IMR-90 (cell line): Measurements from ENCODE around the gene TUBA1A. TPM values are rescaled to one million over a fixed set of nuclear protein-coding genes. Genes with fewer than 3 reads are reported as not detected.
A peak's percentile ranks its signal among the peaks of the same experiment; 100 is the strongest.
"Not testable (repeated sequence)": the region's sequence is repeated elsewhere in the genome, so short reads cannot be mapped to it uniquely, and the experiment has no call there.

Source experiments
- ATAC-seq: fragments of 200-7000 bp; cut with Tn5 transposase; 2 replicates; pipeline ENCODE4 v1.9.1; 2020; ENCODE audit warnings: low read depth, mild to moderate bottlenecking, moderate library complexity
- BruUV-seq: library from RNA; stranded (reverse); fragments of 400-500 nt; replicated peaks from 2 replicates; lab custom pipeline; 2021; lab: Mats Ljungman, UMichigan
- CTCF ChIA-PET: fragments of 300-600 bp; formaldehyde crosslinking; extraction: SDS; loops from one replicate; lab custom pipeline; 2021; ENCODE audit warnings: antibody characterized with exemption; lab: Yijun Ruan, JAX
- POLR2A ChIA-PET: fragments of 300-600 bp; sonication (Branson Sonifier 250); formaldehyde crosslinking; loops from one replicate; lab custom pipeline; 2022; ENCODE audit warnings: antibody characterized with exemption; ENCODE audit not compliant: unreplicated experiment; lab: Charles Lee
- DNase-seq: peaks from one replicate; pipeline ENCODE4 v3.0.0; 2013
- H2AFZ ChIP-seq: replicated peaks from 2 replicates; pipeline ENCODE3; 2013; ENCODE audit warnings: low read length, mild to moderate bottlenecking; ENCODE audit not compliant: poor library complexity
- H2AK5ac ChIP-seq: 2 replicates; pipeline ENCODE4 v1.6.1; 2013; ENCODE audit warnings: low read depth, low read length, inconsistent platforms
- H2AK9ac ChIP-seq: replicated peaks from 2 replicates; pipeline ENCODE3; 2013; ENCODE audit warnings: mild to moderate bottlenecking, low read depth, low read length, moderate library complexity; ENCODE audit not compliant: poor library complexity
- H2BK120ac ChIP-seq: 2 replicates; pipeline ENCODE4 v1.6.1; 2013; ENCODE audit warnings: low read depth, low read length, inconsistent platforms
- H2BK15ac ChIP-seq: 3 replicates; pipeline ENCODE4 v1.6.1; 2013; ENCODE audit warnings: low read depth, low read length, inconsistent platforms
- H2BK20ac ChIP-seq: 2 replicates; pipeline ENCODE4 v1.6.1; 2013; ENCODE audit warnings: low read depth, mild to moderate bottlenecking, inconsistent platforms, low read length, moderate library complexity
- H2BK5ac ChIP-seq: 2 replicates; pipeline ENCODE4 v1.6.1; 2013; ENCODE audit warnings: mild to moderate bottlenecking, low read depth, low read length, inconsistent platforms; ENCODE audit not compliant: poor library complexity, severe bottlenecking
- H3K14ac ChIP-seq: replicated peaks from 2 replicates; pipeline ENCODE4 v1.6.1; 2013; ENCODE audit warnings: low read depth, low read length, inconsistent platforms
- H3K18ac ChIP-seq: 2 replicates; pipeline ENCODE4 v1.6.1; 2013; ENCODE audit warnings: low read depth, low read length, control low read depth
- H3K23ac ChIP-seq: 2 replicates; pipeline ENCODE4 v1.6.1; 2013; ENCODE audit warnings: low read depth, low read length, inconsistent platforms
- H3K27ac ChIP-seq: 2 replicates; pipeline ENCODE4 v1.5.1; 2013; ENCODE audit warnings: mild to moderate bottlenecking, control low read depth, low read length; ENCODE audit not compliant: insufficient read depth
- H3K27me3 ChIP-seq: 2 replicates; pipeline ENCODE4 v1.6.1; 2013; ENCODE audit warnings: low read length; ENCODE audit not compliant: control insufficient read depth, insufficient read depth
- H3K36me3 ChIP-seq: 2 replicates; pipeline ENCODE4 v1.6.1; 2013; ENCODE audit warnings: low read length, mixed read lengths; ENCODE audit not compliant: control insufficient read depth, insufficient read depth
- H3K4ac ChIP-seq: 2 replicates; pipeline ENCODE4 v1.6.1; 2013; ENCODE audit warnings: low read depth, low read length, inconsistent platforms
- H3K4me1 ChIP-seq: 2 replicates; pipeline ENCODE4 v1.6.1; 2013; ENCODE audit warnings: low read length, mixed read lengths; ENCODE audit not compliant: control insufficient read depth, insufficient read depth
- H3K4me2 ChIP-seq: 2 replicates; pipeline ENCODE4 v1.6.1; 2013; ENCODE audit warnings: low read depth, mild to moderate bottlenecking, control low read depth, low read length, moderate library complexity
- H3K4me3 ChIP-seq: 2 replicates; pipeline ENCODE4 v1.5.1; 2013; ENCODE audit warnings: low read depth, mild to moderate bottlenecking, control low read depth, low read length, moderate library complexity; ENCODE audit not compliant: insufficient read depth
- H3K56ac ChIP-seq: 2 replicates; pipeline ENCODE4 v1.6.1; 2013; ENCODE audit warnings: low read length, inconsistent platforms; ENCODE audit not compliant: insufficient read depth; ENCODE audit errors: extremely low read depth
- H3K79me1 ChIP-seq, 2 experiments: 2 replicates each; pipeline ENCODE4 v1.6.1; 2013; ENCODE audit warnings: low read length in 2 of 2, inconsistent platforms in 1 of 2, low read depth in 1 of 2
- H3K9ac ChIP-seq: 2 replicates; pipeline ENCODE4 v1.6.1; 2013; ENCODE audit warnings: low read depth, low read length, control low read depth
- H3K9me1 ChIP-seq: 2 replicates; pipeline ENCODE4 v1.6.1; 2013; ENCODE audit warnings: low read length, inconsistent platforms; ENCODE audit not compliant: insufficient read depth
- H3K9me3 ChIP-seq: 2 replicates; pipeline ENCODE4 v1.6.1; 2013; ENCODE audit warnings: low read length; ENCODE audit not compliant: control insufficient read depth, insufficient read depth
- H4K20me1 ChIP-seq: 2 replicates; pipeline ENCODE4 v1.6.1; 2013; ENCODE audit warnings: low read length, inconsistent platforms; ENCODE audit not compliant: insufficient read depth
- H4K5ac ChIP-seq: 2 replicates; pipeline ENCODE4 v1.6.1; 2013; ENCODE audit warnings: mild to moderate bottlenecking, low read depth, low read length, control low read depth
- H4K8ac ChIP-seq, 2 experiments: 2 replicates each; pipeline ENCODE4 v1.6.1; 2013; ENCODE audit warnings: low read depth in 2 of 2, low read length in 2 of 2, control low read depth in 1 of 2, inconsistent platforms in 1 of 2
- H4K91ac ChIP-seq: 2 replicates; pipeline ENCODE4 v1.6.1; 2013; ENCODE audit warnings: low read depth, low read length, inconsistent platforms; ENCODE audit not compliant: insufficient read depth
- ELK1 ChIP-seq: fragments of 150-350 bp; IDR thresholded peaks from 2 replicates; pipeline ENCODE4 v1.6.1; 2016; ENCODE audit warnings: low read depth, mild to moderate bottlenecking, low read length, moderate library complexity, borderline replicate concordance
- MXI1 ChIP-seq: IDR thresholded peaks from 2 replicates; pipeline ENCODE4 v1.6.1; 2012; ENCODE audit warnings: low read depth, mild to moderate bottlenecking, low read length, moderate library complexity, borderline replicate concordance
- RAD21 ChIP-seq: IDR thresholded peaks from 2 replicates; pipeline ENCODE4 v1.6.1; 2012; ENCODE audit warnings: low read length, improper control_type of control experiment
- USF2 ChIP-seq: fragments of 150-350 bp; IDR thresholded peaks from 2 replicates; pipeline ENCODE4 v1.6.1; 2017; ENCODE audit warnings: mild to moderate bottlenecking, antibody characterized with exemption, low read length, low read depth
- WGBS, 2 experiments: methylation state at CpG; one replicate each; pipeline versions ENCODE4 v1.1.5 to v1.1.7; 2013; ENCODE audit warnings: missing lambda C conversion rate in 2 of 2; ENCODE audit not compliant: insufficient read length in 1 of 2; ENCODE audit errors: extremely low coverage in 2 of 2; 5-methylcytosine and 5-hydroxymethylcytosine counted together
- dilution Hi-C: fragments of 300-500 bp; cut with HindIII; formaldehyde crosslinking; loops from one replicate; pipeline ENCODE4 v1.14.3; 2018; ENCODE audit warnings: low sequenced_read_pairs; ENCODE audit not compliant: unreplicated experiment
- in situ Hi-C: fragments of 300-500 bp; cut with MboI; formaldehyde crosslinking; loops from 3 replicates; pipeline ENCODE4 v1.14.3; 2019; ENCODE audit warnings: low sequenced_read_pairs, inconsistent platforms, mixed read lengths
- intact Hi-C: fragments of 100-400 bp; cut with micrococcal nuclease; formaldehyde crosslinking; loops from 2 replicates; pipeline ENCODE4 v1.10.0; 2022
- polyA plus RNA-seq, 3 experiments: library from polyadenylated mRNA; depleted of rRNA; stranded (reverse); fragments of >200 nt; gene quantifications; 2 replicates each; pipeline ENCODE4 v1.2.3, GENCODE V29; 2012; ENCODE audit warnings: low replicate concordance in 1 of 3
- total RNA-seq: library from RNA; depleted of rRNA; stranded (reverse); fragments of >200 nt; gene quantifications from 2 replicates; pipeline ENCODE4 v1.2.3, GENCODE V29; 2012

The TUBA1A gene
- total and polyA plus RNA-seq, 2 of the 4 experiments (the other 2 are of a cell fraction): 2,105 to 2,832 TPM

GRCh38 chr12:49212572-49212971, 23.7 kb upstream of the TUBA1A start:
- no peaks in the 10 kb centered on the region for H3K9me3 ChIP-seq
- BruUV-seq: no TSS peak
- no peaks in the 10 kb centered on the region for H3K36me3 ChIP-seq
- peak overlapping the region; percentile 84 for H4K91ac ChIP-seq
- in situ Hi-C loops (no loop called here), dilution Hi-C loops (no loop called here), intact Hi-C loops (no loop called here)
- H3K27ac ChIP-seq: peak overlapping the region; percentile 14; the same call in 1 of the 2 replicates
- DNase-seq (no peak), ATAC-seq (no peak)
- H2AK9ac ChIP-seq: no peak overlapping the region
- H3K56ac ChIP-seq: no peak overlapping the region
- no peak overlapping the region for H3K9ac ChIP-seq
- no peak overlapping the region for H3K4me2 ChIP-seq
- no peak overlapping the region for H3K4me3 ChIP-seq
- H3K4ac ChIP-seq: peak overlapping the region; percentile 82
- H2BK120ac ChIP-seq: peak overlapping the region; percentile 92
- peak overlapping the region; percentile 58 for H4K5ac ChIP-seq
- peak overlapping the region; percentile 59 for H2BK5ac ChIP-seq
- ChIA-PET CTCF (no interaction called here), POLR2A (no interaction called here)
- peaks cover 7% of the 10 kb centered on the region for H3K9me1 ChIP-seq
- H2AK5ac ChIP-seq: peak overlapping the region; percentile 89
- H4K8ac ChIP-seq: peak overlapping the region; percentile 63 to 79; a peak in 2 of 4 replicates
- peak overlapping the region; percentile 77 for H2BK20ac ChIP-seq
- peaks cover 17% of the 10 kb centered on the region for H3K4me1 ChIP-seq
- H2AFZ ChIP-seq: no peak overlapping the region
- H3K27me3 ChIP-seq: no peaks in the 10 kb centered on the region
- H2BK15ac ChIP-seq: peak overlapping the region; percentile 100; the same call in 2 of the 3 replicates
- H4K20me1 ChIP-seq: no peaks in the 10 kb centered on the region
- H3K18ac ChIP-seq: peak overlapping the region; percentile 72
- peak overlapping the region; percentile 80; the same call in 1 of the 2 replicates for H3K23ac ChIP-seq
- TF ChIP-seq RAD21 (no peak), MXI1 (no peak), USF2 (no peak), ELK1 (no peak)
- H3K79me1 ChIP-seq: peaks cover 0 to 5% of the 10 kb centered on the region in 2 experiments; a peak in 1 of 4 replicates
- whole genome bisulfite sequencing, 2 experiments: 100% methylated on average over 6 of the region's 9 CpGs; no CpG with 5 or more reads in 1 of the 2 experiments
- peak overlapping the region; percentile 87 for H3K14ac ChIP-seq

GRCh38 chr12:49210703-49211102, 21.8 kb upstream of the TUBA1A start:
- H3K36me3 ChIP-seq, H2AFZ ChIP-seq, H2BK5ac ChIP-seq, BruUV-seq, intact Hi-C loops, H3K56ac ChIP-seq, POLR2A ChIA-PET, H4K5ac ChIP-seq, H3K23ac ChIP-seq, ATAC-seq, H3K9ac ChIP-seq, H4K20me1 ChIP-seq, DNase-seq, H3K4me3 ChIP-seq, H3K4ac ChIP-seq, dilution Hi-C loops, in situ Hi-C loops, H3K9me3 ChIP-seq, H3K27me3 ChIP-seq, H3K79me1 ChIP-seq, H4K8ac ChIP-seq, H2BK120ac ChIP-seq, H3K18ac ChIP-seq, H2BK20ac ChIP-seq, H2AK9ac ChIP-seq, H2BK15ac ChIP-seq, H4K91ac ChIP-seq, H3K9me1 ChIP-seq, H3K27ac ChIP-seq, CTCF ChIA-PET, H3K14ac ChIP-seq, H3K4me2 ChIP-seq, H2AK5ac ChIP-seq: not testable (repeated sequence)
- H3K4me1 ChIP-seq: peaks cover 17% of the 10 kb centered on the region
- 100% methylated on average over 1 of the region's 7 CpGs; no CpG with 5 or more reads in 1 of the 2 experiments for WGBS, 2 experiments
